GM18870 (cell line): ENCODE data around the gene MRPL3.

Source experiments
- ATAC-seq: cut with Tn5 transposase; IDR thresholded peaks from one replicate; pipeline ENCODE4 v1.9.1; 2021; ENCODE audit warnings: moderate library complexity; ENCODE audit not compliant: unreplicated experiment

Gene MRPL3

DNA sequence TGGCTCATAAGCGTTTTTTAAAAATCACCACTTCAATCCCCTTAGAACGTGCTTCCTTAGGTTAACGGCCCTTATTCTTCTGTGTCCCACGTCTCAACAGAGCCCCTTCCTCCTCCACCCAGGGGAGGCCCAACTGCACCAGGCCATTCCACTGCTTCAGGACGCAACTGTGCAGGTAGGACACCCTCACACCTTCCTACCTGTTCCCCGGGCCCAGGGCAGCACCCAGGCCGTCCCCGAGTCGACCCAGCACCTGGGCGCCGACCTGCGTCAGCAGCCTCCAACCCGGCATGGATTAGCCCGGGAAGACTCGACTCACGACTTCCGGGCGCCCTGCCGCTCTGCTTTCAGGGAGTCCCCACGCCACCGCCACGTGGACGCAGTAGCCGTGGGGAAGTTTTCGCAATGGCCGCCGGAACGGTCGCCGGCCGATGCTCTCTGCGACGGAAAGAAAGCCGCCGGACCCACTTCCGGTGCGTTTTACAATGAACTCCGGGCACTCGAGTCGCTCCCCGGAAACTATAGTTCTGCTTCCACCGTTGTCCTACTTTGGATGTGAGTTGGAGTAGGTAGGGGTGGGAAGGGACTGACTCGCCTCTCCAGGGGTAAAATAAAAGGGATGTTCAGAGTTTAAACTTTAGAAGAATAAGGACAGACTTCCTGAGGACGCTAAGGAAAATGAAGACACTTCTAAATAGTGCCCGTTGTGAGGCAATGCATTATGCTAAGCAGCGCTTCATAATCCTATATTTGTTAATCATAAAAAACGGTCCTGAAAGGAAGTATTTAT, at the start of gene MRPL3:
Gene MRPL3, minus strand, starts transcription at position 442 of the 790 bp plus-strand sequence. Its CDS starts 150 bp downstream, at position 292.
- peak; percentile 87 for ATAC-seq

DNA sequence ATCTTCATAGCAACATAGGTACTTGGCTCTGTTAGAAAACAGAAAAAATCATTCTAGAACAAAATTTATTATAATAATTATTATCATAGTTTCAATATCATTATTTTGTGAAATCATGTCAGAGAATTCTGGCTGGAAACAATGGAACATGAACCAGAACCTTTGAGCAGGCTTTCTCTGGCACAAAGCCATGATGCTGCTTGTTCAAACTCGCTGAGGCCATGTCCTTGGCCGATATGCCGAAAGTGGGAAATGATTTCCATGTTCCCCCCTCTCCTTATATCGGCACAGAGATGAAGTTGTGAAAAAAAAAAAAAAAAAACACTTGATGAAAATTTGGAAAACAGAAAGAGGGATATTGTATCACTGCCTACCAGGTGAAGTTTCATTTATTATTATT, 49.0 kb upstream of the MRPL3 start:
- no peak for ATAC-seq

DNA sequence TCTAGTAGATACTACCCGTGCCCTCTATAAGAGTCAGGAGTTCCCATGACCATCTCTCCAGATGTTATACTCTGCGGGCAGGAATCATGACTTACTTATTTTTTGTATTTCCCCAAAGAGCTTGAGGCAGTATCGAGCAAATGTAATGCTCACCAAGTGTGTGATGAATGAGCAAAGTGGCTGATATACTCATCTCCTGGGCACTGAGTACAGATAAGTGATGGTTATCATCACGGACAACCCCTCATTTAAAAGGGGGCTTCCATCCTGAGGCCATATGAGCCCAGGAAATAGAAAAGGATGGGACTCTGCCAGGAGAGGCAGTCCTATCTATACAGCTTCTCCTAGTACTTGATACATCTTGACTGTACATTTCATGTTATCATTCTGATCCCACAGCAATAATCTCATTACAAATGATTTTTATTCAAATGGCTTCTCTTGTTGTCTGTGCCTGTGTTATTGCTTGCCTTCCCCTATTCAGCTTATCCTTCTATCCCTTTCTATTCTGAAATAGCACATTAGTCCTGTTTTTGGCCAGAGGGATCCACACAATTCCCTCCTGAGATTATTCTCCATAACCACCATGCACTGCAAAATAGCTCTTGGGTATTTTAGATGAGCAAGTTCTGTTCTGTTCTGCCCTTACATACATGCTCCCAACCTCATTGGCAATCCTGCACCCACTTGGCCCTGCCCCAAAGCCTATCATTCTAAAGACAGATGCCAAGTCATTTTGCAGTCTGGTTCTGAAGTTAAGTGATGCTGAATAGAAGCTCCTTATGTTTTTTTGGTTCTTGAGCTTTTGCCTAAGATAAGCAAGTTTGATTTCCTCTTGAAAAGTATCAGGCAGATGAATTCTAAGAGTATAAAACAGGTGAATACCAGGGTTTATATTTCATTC, 48.0 kb upstream of the MRPL3 start:
- ATAC-seq: no peak

DNA sequence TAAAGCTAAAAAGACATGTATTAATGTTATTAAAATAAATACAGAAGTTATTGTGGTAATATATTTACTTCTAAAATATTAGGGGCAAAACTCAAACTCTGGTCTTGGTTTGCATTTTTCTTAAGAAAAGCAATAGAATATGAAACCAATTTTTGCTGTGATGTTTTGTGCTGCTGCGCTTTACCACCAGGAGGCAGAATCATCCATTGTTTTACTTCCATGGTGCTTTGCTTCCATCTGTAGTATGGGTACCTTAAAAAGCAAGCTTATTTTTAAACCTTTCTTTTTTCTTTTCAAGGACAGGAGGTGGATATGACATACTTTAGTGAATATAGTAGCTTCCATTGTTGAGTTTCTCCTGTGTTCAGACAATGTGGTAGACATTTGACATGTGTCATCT, 46.6 kb upstream of the MRPL3 start:
- no peak for ATAC-seq

DNA sequence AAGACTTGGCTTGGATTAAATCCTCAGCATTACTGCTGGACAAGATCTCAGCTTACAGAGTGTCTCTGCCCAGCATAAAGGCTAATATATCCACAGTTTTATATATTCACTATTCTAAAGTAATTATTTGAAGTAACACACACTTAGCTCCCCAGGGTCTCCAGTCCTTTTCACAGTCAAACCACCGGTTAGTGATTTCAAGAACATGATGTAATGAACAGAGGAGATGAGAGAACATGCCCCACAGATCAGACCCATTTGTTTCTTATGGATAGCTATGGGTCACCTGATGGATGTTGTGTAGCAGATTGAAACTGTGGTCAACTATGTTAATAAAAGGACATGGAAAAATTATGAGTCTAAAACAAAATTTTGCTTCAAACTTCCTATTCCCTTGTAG, 44.8 kb upstream of the MRPL3 start:
- ATAC-seq: no peak

DNA sequence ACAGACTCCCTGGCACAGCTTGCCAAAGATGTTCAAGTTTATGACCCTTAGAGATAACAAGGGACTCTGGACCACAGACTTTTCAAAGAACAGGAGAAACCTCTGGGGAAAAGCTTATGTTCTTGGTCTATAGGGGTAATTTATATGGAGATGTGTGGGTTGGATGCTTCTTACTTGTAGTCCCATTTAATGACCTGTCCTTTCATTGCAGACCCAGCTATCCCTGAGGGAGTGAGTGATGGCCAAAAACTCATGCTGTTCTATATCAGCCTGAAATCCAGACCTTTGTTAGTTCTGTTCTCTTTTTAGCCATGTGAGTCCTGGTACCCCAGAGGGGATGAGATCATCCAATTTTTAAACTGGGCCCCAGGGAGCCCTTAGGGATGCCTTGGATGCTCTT, 43.7 kb upstream of the MRPL3 start:
- no peak for ATAC-seq

DNA sequence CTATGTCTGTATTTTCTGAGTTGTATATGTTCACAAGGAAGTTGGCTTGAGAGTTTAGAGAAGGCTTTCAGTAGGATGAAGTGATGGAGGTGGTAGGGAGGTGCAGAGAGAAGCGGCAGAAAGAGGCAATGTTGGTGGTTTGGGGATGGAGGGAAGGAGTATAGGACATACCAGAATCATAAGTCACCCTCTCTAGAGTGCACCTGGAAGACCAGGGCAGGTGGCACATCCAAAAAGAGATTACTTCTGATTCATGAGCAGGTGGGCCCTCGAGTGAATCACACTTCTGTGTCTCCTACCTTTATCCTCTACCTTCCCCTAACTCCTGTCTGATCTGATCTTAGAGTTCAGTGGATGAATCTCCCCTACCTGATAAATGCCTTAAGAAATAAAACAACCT, 41.8 kb upstream of the MRPL3 start:
- no peak for ATAC-seq

DNA sequence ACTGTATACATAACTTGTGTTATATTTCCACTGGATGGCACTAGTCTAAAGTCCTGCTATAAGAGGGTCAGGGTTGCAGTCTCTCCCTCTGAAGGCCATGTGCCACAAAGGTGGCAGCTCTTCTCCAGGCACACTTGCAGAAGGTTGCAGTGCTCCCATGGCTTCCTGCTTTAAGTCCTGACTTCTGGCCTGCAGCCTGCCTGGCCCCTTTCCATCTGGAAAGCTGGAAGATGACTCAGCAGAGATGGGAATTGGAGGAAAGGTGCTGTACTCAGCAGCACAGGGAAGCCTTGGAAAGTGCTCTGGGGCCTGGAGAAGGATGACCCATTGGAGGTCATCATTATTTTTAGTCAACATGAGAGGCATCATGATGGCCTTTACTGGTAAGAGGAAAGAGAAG, 40.9 kb upstream of the MRPL3 start:
- no peak for ATAC-seq

DNA sequence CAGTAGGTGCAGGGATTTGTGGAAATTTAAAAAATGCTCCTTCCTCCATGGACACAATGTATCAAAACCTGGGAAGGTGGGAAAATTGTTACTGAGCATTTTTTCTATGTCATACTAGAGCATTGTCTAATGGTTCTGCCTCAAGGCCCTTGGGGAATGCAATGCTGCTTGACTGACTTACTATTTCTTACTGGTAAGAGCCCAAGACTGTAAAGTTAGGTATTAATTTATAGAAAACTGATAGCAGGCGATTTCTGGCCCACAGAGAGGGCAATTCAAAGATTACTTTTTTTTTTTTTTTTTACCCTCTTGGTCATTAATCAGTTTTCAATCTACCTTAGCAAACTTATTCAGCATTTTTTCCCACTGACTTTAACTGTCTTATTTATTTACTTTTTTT, 38.5 kb upstream of the MRPL3 start:
- no peak for ATAC-seq

DNA sequence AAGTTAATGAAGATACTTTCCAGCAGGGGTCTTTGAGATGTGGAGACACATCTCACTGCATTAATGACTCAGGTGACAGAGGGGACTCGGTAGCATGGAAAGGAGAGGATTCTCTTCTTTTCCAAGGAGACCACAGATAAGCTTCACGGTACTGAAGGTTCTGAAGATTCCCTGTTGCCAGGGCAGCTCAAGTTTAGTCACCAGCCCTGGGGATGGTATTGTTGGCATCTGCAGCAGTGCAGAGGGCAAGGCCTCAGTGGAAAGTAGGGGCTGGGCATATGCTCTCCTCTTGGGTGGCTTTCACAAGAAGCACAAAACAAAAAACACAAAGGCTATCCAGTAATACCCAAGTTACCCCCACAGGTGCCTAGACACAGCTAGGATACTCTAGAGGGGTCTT, 38.0 kb upstream of the MRPL3 start:
- no peak for ATAC-seq

DNA sequence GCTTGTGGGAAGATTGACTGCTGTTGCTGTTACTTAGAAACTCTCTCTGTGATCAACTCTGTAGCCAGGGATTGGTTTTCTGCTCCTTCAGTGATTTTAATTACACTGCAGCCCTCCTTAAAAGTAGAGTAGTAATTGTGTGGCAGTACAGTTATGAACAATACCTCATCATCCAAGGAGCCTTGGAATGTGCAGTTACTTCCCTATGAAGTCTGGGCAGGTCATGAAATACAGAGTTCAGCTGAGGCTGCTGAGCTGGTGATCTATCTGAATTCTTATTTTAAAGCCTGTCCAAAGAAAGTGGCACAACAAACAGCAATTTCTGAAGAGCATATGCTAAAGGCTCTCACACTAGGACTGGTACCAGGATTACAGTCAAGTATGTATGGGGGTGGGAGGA, 37.4 kb upstream of the MRPL3 start:
- no peak for ATAC-seq

DNA sequence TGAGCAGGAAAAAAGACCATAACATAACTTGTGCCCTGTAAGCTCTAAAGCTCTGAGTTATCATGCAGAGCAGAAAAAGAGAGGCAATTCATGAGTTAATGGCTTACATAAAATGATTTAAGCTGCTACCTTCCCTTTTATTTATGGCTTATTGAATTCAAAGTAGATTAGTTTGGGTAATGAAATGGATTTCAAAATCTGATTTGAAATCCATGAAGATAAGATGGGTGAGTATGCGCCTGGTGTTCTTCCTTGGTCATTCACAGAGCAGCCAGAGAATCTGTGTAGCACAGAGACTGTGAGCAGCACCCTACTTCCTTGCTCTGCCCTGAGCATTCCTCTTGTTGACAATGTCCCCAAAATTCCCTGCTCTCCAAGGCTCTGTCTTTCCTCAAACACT, 36.2 kb upstream of the MRPL3 start:
- no peak for ATAC-seq

DNA sequence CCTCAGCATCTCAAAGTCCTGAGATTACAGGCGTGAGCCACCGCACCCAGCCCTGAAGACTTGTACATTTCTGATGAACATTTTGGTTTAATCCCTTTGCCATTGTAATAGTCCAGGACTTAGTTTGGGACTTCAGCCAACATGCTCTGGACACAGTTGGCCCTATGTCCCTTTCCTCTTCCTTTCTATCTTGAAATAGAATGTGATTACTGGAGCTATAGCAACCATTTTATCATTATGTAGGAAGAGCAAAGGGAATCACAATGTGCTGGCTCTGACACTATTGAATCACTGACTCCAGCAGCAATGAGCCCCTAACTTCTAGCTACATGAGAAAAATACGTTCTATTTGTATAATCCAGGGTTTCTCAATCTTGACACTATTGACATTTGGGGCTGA, 34.8 kb upstream of the MRPL3 start:
- no peak for ATAC-seq

DNA sequence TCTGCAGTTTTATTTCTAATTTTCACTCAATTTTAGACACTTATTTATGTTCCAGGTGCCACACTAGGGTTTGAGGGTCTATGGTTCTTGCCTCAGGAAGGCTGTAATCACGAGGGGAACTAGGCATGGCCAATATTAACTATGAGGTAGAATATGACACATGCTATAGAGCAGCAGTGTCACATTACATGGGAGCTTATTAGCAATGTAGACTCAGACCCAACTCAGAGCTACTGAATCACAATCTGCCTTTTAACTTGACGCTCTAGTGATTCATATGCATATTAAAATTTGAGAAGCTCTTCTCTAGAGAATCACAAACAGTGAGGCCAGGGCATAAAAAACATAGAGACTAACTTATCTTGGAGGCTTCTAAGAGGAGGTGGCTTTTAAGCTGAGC, 32.8 kb upstream of the MRPL3 start:
- ATAC-seq: no peak

DNA sequence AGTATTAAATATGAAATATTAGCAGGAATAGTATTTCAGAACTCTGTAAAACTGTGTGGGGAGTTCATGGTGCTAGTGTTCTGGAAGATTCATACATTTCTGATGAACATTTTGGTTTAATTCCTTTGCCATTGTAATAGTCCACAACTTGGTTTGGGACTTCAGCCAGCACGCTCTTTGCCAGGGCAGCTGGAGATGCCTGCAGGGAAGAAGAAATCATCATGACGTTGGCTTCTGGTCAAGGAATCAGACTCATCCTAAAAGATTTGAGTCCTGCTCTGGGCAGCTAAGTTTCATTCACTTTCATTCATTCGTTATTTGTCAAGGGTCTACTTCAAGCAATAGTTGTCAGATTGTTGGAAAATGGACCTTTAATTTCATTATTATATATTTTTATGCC, 32.4 kb upstream of the MRPL3 start:
- ATAC-seq: no peak

DNA sequence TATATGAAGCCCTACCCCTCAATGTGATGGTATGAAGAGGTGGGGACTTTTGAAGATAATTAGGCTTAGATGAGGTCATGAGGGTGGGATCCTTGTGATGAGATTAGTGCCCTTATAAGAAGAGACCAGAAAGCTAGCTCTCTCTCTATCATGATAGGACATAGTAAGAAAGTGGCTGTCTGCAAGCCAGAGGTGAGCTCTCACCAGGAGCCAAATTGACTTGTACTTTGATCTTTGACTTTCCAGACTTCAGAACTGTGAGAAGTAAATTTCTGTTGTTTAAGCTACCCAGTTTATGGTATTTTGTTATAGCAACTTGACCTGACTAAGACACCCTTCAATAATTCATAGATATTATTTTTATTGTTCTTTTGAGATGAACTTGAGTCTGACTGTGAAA, 29.9 kb upstream of the MRPL3 start:
- ATAC-seq: no peak

DNA sequence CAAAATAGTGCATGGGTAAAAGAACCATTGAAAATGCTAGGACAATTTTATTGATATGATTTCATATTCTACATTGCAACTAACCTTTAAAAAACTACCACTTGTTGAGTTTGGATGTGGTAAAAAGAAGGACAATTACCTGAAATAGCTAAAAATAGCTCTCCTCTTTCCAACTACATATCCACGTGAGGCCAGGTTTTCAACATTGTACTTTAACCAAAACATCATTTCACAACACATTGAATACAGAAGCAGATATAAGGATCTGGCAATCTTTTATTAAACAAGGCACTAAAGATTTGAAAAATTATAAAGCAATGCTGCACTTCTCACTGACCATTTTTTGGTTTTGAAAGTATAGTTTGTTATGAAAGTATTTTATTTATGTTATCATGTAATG, 28.1 kb upstream of the MRPL3 start:
- ATAC-seq: no peak

DNA sequence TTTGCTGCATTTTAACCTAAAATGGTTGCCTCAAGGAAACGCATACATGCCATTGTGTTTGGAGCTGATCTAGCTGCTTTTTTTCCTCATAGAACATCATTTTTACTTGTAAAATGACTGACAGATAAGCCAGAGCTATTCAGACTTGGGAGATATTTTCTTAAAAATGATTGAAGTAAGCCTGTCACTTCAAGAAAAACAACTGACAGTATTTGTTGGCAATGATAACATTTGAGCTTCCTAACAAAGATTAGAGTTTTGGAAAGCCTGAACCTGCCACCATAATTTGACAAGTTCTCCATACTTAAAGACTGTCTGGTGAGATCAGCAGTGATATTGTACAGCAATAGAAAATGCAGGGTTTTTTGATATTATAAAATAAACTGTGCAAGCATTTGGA, 27.6 kb upstream of the MRPL3 start:
- ATAC-seq: no peak

DNA sequence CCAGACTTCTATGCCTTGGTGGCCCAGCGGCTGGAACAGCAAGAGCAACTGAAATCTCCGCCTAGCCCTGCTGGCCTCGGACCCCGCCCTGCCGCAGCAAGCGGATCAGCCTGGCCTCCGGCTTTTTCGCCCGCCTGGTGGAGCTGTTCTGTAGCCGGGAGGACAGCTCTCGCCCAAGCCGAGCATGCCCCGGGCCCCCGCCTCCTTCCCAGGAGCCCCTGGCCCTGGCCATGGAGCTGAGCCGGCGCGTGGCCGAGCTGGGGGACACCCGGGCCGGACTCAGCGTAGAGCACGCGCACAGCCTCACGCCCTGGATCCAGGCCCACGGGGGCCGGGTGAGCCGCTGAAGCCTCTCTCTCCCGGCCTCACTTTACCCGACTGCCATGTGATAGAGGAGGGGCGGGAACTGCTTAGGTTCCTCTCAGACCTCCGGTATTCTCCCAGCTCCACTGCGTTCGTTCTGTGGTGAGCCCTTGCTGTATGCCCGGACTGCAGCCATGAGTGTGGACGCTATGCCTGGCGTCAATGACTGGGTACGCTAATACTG, 24.1 kb upstream of the MRPL3 start:
- no peak for ATAC-seq

DNA sequence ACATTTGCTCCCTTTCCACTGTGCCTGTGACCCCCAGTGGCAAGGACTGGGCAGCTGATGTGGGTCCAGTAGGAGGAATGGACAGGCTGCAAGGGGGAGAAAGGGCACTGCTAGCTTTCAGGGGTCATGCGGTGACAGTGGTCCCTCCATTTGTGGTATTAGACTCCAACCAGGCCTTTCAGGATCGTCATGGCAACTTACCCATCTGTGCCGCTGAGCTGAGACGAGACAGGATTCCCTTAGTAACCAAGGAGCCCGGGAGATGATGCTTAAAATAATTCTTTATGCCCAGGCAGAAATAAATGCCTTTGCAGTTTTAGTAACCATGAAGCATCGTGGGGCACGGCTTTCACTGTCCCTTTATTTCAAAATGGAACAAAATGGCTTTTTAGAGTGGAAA, 15.9 kb upstream of the MRPL3 start:
- ATAC-seq: no peak

DNA sequence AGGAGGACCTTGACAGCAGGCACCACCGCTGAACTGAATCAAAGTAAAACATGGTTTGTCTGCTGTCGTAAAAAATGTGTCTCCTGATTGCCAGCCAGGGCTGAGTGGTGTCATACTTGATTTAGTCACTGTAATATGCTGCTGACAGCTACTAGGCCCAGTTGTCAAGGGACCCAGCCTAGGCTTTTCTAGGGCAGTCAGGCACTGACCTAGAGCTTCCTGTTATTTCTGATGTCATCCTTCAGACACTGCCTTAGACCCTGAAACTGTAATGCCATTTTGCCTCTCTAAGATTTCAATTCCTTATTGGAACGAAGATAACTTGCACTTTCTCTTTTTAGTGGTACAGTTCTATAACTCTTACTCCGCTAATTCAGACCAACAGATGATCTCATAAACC, 2.6 kb upstream of the MRPL3 start:
- no peak for ATAC-seq

DNA sequence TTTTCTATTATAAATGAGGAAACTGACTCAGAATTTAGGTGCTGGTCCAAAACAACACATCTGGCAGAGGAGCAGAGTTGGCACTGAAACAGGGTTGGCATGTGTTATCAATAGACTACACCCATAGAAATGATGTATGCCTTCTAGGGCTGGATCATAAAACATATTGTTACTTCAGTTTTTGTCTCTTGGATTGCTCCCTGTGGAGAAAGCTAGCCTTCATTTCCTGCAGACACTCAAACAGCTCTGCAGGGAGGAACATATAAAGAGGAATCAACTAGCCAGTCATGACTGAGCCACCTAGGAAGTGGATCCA, 507 bp upstream of the MRPL3 start:
- no peak for ATAC-seq
